Measurements from ENCODE around the gene CCR9. TPM values are rescaled to one million over a fixed set of nuclear protein-coding genes. Genes with fewer than 3 reads are reported as not detected.

The CCR9 gene
- total and polyA plus RNA-seq, 2 experiments from 2014 or later = 0.27 to 0.71 TPM

DNA sequence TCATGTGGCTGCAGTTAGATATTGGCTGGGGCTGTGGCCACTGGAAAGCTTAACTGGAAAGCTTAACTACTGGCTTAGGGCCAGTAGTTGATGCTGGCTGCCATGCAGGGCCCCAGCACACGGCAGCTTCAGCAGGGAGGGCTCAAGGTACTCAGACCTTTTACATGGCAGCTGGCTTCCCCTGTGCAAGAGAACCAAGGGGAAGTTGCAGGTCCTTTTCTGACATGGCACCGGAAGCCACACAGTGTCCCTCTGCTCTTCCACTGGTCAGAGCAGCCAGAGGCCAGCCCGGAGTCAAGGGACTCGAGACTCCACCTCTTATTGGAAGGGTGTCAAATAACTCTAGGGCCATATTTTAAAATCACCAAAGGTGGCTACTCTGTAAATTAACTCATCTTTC is 24.5 kb downstream of the CCR9 start:
- Histone ChIP-seq H3K4me1 (ENCODE audit: low read depth) (no peaks in the 10 kb centered on the region), H3K4me3 (no peak overlapping the region), H3K27me3 (no peaks in the 10 kb centered on the region), H3K36me3 (no peaks in the 10 kb centered on the region), H3K27ac (no peak overlapping the region), H3K9me3 (ENCODE audit: low read depth) (no peaks in the 10 kb centered on the region)
- DNase-seq (ENCODE audit: low read depth in 1 of 2, low spot score in 1 of 2) = no peak
- TF ChIP-seq, protein P1, sequence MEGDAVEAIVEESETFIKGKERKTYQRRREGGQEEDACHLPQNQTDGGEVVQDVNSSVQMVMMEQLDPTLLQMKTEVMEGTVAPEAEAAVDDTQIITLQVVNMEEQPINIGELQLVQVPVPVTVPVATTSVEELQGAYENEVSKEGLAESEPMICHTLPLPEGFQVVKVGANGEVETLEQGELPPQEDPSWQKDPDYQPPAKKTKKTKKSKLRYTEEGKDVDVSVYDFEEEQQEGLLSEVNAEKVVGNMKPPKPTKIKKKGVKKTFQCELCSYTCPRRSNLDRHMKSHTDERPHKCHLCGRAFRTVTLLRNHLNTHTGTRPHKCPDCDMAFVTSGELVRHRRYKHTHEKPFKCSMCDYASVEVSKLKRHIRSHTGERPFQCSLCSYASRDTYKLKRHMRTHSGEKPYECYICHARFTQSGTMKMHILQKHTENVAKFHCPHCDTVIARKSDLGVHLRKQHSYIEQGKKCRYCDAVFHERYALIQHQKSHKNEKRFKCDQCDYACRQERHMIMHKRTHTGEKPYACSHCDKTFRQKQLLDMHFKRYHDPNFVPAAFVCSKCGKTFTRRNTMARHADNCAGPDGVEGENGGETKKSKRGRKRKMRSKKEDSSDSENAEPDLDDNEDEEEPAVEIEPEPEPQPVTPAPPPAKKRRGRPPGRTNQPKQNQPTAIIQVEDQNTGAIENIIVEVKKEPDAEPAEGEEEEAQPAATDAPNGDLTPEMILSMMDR (IDR thresholded peaks at IDR 0.05; ENCODE audit: low read depth, low read length) = no peak

GRCh38 chr3:45911511-45912226 is 25.3 kb downstream of the CCR9 start:
- TF ChIP-seq, protein P1 (IDR thresholded peaks at IDR 0.05; ENCODE audit: low read depth, low read length) = no peak
- H3K4me3 ChIP-seq = no peak overlapping the region
- no peaks in the 10 kb centered on the region for H3K4me1 ChIP-seq (ENCODE audit: low read depth)
- H3K27me3 ChIP-seq = no peaks in the 10 kb centered on the region
- H3K27ac ChIP-seq = no peak overlapping the region
- DNase-seq (ENCODE audit: low read depth in 1 of 2, low spot score in 1 of 2) = no peak
- H3K9me3 ChIP-seq (ENCODE audit: low read depth) = no peaks in the 10 kb centered on the region
- H3K36me3 ChIP-seq = no peaks in the 10 kb centered on the region

DNA sequence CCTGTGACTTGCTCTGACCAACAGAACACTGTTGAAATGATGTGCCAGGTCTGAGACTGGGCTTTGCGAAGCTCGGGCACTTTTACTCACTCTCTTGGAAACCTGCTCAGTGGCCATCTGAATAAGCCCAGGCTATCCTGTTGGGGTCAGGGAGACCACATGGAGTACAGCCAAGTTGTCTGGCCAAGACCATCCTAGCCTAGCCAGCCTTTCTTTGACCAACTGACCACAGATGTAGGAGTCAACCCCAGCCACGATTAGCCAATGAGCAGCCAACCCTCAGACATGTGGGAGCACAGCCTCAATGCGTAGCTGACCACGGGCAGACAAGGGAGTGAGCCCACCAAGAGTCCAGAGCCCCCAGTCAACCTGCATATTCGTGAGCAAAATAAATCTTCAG is 26.1 kb downstream of the CCR9 start:
- Histone ChIP-seq H3K36me3 (no peaks in the 10 kb centered on the region), H3K27me3 (no peaks in the 10 kb centered on the region), H3K9me3 (ENCODE audit: low read depth) (no peaks in the 10 kb centered on the region), H3K4me1 (ENCODE audit: low read depth) (no peaks in the 10 kb centered on the region), H3K27ac (no peak overlapping the region), H3K4me3 (no peak overlapping the region)
- DNase-seq (ENCODE audit: low read depth in 1 of 2, low spot score in 1 of 2) = no peak
- TF ChIP-seq, protein P1 (IDR thresholded peaks at IDR 0.05; ENCODE audit: low read depth, low read length) = no peak

- Histone ChIP-seq H3K27me3 (no peaks in the 10 kb centered on the region), H3K36me3 (no peaks in the 10 kb centered on the region), H3K27ac (no peak overlapping the region), H3K9me3 (ENCODE audit: low read depth) (no peaks in the 10 kb centered on the region), H3K4me1 (ENCODE audit: low read depth) (no peaks in the 10 kb centered on the region), H3K4me3 (no peak overlapping the region)
- DNase-seq (ENCODE audit: low read depth in 1 of 2, low spot score in 1 of 2) = no peak
- TF ChIP-seq, protein P1 (IDR thresholded peaks at IDR 0.05; ENCODE audit: low read depth, low read length) = no peak
These were observed 28.2 kb downstream of the CCR9 start for GRCh38 chr3:45914362-45915058.

DNA sequence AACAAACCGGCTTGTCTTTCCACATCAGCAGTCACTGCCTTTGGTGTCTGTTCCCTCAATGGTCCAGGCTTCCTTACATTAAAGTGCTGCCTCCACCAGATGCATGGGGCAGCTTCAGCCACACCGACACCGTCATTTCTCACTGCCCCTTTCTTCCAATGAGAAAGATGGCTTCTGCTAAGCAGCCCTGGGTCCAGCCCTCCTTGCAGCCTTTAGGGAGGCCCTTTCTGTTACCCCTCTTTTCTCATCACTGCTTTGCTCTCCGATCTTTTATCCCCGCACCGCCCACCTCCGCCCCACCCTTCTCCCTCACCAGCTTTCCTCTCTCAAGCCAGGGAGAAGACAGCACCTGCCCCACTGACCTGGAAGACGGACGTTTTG is 28.7 kb downstream of the CCR9 start:
- Histone ChIP-seq H3K27ac (no peak overlapping the region), H3K4me1 (ENCODE audit: low read depth) (no peaks in the 10 kb centered on the region), H3K27me3 (no peaks in the 10 kb centered on the region), H3K4me3 (no peak overlapping the region), H3K9me3 (ENCODE audit: low read depth) (no peaks in the 10 kb centered on the region), H3K36me3 (no peaks in the 10 kb centered on the region)
- TF ChIP-seq, protein P1 (IDR thresholded peaks at IDR 0.05; ENCODE audit: low read depth, low read length) = no peak
- DNase-seq (ENCODE audit: low read depth in 1 of 2, low spot score in 1 of 2) = no peak
